Smooth muscle cell (in vitro differentiated cells): ENCODE measurements around the gene DNAJC30. TPM values are rescaled to one million over a fixed set of nuclear protein-coding genes. Genes with fewer than 3 reads are reported as not detected.
"Not testable (repeated sequence)": the region's sequence is repeated elsewhere in the genome, so short reads cannot be mapped to it uniquely, and the experiment has no call there.

ENCODE experiments used
- DNase-seq: peaks from one replicate; lab custom pipeline; 2025; ENCODE audit not compliant: unreplicated experiment; lab: John Stamatoyannopoulos, UW
- H2AFZ ChIP-seq: fragments of 200-600 bp; sonication (generic); 2 replicates; pipeline ENCODE4 v1.6.0; 2016; ENCODE audit warnings: antibody characterized with exemption, low read depth, mild to moderate bottlenecking
- H3F3A ChIP-seq: fragments of 200-600 bp; sonication (generic); 2 replicates; pipeline ENCODE4 v1.6.0; 2017; ENCODE audit warnings: antibody characterized with exemption, low read depth
- H3K27ac ChIP-seq: fragments of 200-600 bp; sonication (generic); 2 replicates; pipeline ENCODE4 v1.5.1; 2016; ENCODE audit warnings: low read depth, mild to moderate bottlenecking
- H3K27me3 ChIP-seq: fragments of 200-600 bp; sonication (generic); 2 replicates; pipeline ENCODE4 v1.6.1; 2016; ENCODE audit warnings: low read depth, mild to moderate bottlenecking
- H3K36me3 ChIP-seq: fragments of 200-600 bp; sonication (generic); 2 replicates; pipeline ENCODE4 v1.5.1; 2016; ENCODE audit warnings: low read depth
- H3K4me1 ChIP-seq: fragments of 200-600 bp; sonication (generic); 2 replicates; pipeline ENCODE4 v1.5.1; 2016; ENCODE audit warnings: low read depth
- H3K4me2 ChIP-seq: fragments of 200-600 bp; sonication (generic); 2 replicates; pipeline ENCODE4 v1.6.0; 2016; ENCODE audit warnings: mild to moderate bottlenecking
- H3K4me3 ChIP-seq: fragments of 200-600 bp; sonication (generic); 2 replicates; pipeline ENCODE4 v1.5.1; 2016; ENCODE audit warnings: mild to moderate bottlenecking
- H3K79me2 ChIP-seq: fragments of 200-600 bp; sonication (generic); 2 replicates; pipeline ENCODE4 v1.6.0; 2016; ENCODE audit warnings: low read depth, mild to moderate bottlenecking
- H3K9ac ChIP-seq: fragments of 200-600 bp; sonication (generic); 2 replicates; pipeline ENCODE4 v1.6.0; 2016; ENCODE audit warnings: low read depth
- H3K9me3 ChIP-seq: fragments of 200-600 bp; sonication (generic); replicated peaks from 2 replicates; pipeline ENCODE4 v1.5.1; 2016; ENCODE audit warnings: low read depth
- H4K20me1 ChIP-seq: fragments of 200-600 bp; sonication (generic); 2 replicates; pipeline ENCODE4 v1.6.0; 2016; ENCODE audit warnings: low read depth
- CTCF ChIP-seq: fragments of 200-600 bp; sonication (generic); IDR thresholded peaks from 2 replicates; pipeline ENCODE4 v1.5.1; 2017; ENCODE audit warnings: borderline replicate concordance, mild to moderate bottlenecking, antibody characterized with exemption; ENCODE audit not compliant: insufficient read depth, poor library complexity, severe bottlenecking
- WGBS: methylation state at CpG from one replicate; pipeline ENCODE4 v1.1.7; 2016; ENCODE audit warnings: low lambda C conversion rate; 5-methylcytosine and 5-hydroxymethylcytosine counted together
- polyA plus RNA-seq: library from polyadenylated mRNA; unstranded; fragments of >200 nt; fragmentation: Nextera tagmentation; extraction: Ambion mirVana; gene quantifications from 2 replicates; pipeline ENCODE4 v1.2.1, GENCODE V29; 2016
- total RNA-seq: library from RNA; depleted of rRNA; stranded (reverse); fragments of >200 nt; gene quantifications from 2 replicates; pipeline ENCODE4 v1.2.3, GENCODE V29; 2014

DNAJC30 gene
- total and polyA plus RNA-seq, 2 experiments from 2014 or later, result 1.2 to 4.6 TPM

DNA sequence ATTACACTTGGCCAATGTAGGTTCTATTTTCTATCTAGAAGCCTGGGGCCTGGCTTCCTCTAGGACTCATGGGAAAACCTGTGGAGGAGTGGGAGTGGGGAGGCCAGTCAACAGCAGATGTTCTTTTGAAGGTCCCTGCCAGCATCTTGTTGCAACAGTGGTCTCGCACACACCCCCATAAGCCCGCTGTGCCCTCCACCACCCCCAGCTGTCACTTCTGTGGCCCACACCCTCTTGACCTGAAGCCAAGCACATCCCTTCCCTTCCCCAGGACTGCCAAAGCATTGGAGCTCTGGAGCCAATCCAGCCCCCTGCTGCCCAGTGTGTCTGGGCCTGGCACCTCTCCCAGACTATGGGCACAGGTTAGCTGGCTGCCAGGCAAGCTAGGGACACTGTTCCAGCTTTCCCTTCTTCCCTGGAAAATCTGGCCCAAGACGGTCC, 38.1 kb upstream of the DNAJC30 start:
- Histone ChIP-seq H3K4me3 (no peak overlapping the region), H4K20me1 (peaks cover 22% of the 10 kb centered on the region), H3F3A (no peaks in the 10 kb centered on the region), H2AFZ (no peak overlapping the region), H3K79me2 (peaks cover 18% of the 10 kb centered on the region), H3K27ac (no peak overlapping the region), H3K4me2 (no peak overlapping the region), H3K9ac (no peak overlapping the region), H3K36me3 (no peaks in the 10 kb centered on the region), H3K4me1 (no peaks in the 10 kb centered on the region), H3K27me3 (no peaks in the 10 kb centered on the region), H3K9me3 (no peaks in the 10 kb centered on the region)
- TF ChIP-seq CTCF, result no peak
- WGBS, result 92% methylated on average over 3 of the region's 3 CpGs
- no peak for DNase-seq

DNA sequence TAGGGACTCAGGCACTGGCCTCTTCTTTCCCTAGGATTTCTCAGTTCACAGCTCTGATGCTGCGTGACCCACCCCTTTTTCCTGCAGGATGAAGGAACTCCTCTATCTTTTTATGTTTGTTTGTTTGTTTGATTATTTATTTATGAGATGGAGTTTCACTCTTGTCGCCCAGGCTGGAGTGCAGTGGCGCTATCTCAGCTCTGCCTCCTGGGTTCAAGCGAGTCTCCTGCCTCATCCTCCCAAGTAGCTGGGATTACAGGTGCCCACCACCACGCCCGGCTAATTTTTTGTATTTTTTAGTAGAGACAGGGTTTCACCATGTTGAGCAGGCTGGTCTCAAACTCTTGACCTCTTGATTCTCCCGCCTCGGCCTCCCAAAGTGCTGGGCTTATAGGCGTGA, 37.2 kb upstream of the DNAJC30 start:
- not testable (repeated sequence) for H3K27ac ChIP-seq, H2AFZ ChIP-seq, H3K4me3 ChIP-seq, H3K27me3 ChIP-seq, H3K9me3 ChIP-seq, H3K9ac ChIP-seq, H3F3A ChIP-seq, H3K36me3 ChIP-seq, DNase-seq, H3K4me1 ChIP-seq, H3K4me2 ChIP-seq
- H4K20me1 ChIP-seq, result peaks cover 30% of the 10 kb centered on the region
- 95% methylated on average over 9 of the region's 9 CpGs for WGBS
- peaks cover 21% of the 10 kb centered on the region for H3K79me2 ChIP-seq

- TF ChIP-seq CTCF, result no peak
- H3K4me2 ChIP-seq, result peak overlapping the region; percentile 84
- no peaks in the 10 kb centered on the region for H3K27me3 ChIP-seq
- no peak overlapping the region for H3K9ac ChIP-seq
- peaks cover 21% of the 10 kb centered on the region for H3K79me2 ChIP-seq
- peaks cover 36% of the 10 kb centered on the region for H4K20me1 ChIP-seq
- no peaks in the 10 kb centered on the region for H3K36me3 ChIP-seq
- no peaks in the 10 kb centered on the region for H3K9me3 ChIP-seq
- peaks cover 2% of the 10 kb centered on the region for H3F3A ChIP-seq
- no peak for DNase-seq
- no peak overlapping the region for H3K27ac ChIP-seq
- H3K4me3 ChIP-seq, result peak overlapping the region; percentile 48
- H2AFZ ChIP-seq, result no peak overlapping the region
- WGBS, result 9% methylated on average over 16 of the region's 16 CpGs
- H3K4me1 ChIP-seq, result no peaks in the 10 kb centered on the region
Observed at GRCh38 chr7:73719806-73720169, 36.5 kb upstream of the DNAJC30 start.

DNA sequence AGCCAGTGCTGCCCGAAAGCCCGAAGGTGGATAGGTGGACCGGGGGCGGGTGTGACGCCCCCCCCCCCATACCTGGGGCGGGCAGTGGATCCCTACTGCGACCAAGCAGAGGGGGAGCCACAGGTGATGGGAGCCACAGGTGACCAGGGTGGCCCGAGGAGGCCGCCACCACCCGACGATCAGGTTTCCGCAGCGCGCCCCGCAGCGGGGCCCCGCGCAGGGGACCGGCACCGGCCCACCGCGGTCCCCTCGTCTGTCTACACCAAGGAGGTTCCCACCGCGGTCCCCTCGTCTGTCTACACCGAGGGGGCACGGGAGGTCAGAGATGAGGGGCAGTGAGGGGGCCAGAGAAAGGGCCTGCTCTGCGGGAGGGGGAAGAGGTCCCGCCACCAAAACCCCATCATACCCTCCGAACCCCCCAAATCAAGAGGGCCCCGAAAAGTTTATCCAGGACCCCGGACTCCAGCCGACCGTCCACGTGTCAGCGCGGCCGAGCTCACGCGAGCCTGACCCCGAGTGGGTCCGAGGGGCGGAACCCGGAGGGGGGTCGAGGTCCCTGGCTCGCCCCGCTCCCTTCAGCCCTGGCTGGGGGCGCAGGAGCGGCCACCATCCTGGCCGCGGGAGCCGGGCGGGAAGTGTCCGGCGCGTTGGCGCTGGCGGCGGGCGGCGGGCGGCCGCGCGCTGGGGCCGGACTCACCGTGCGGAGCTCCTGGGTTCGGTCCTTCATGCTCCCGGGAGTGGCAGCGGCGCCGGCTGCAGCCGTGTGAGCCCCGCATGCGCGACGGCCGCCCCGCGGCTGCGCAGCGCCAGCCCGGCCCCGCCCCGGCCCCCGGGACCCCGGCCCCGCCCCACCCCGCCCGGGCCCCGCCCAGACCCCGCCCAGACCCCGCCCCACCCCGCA, 35.9 kb upstream of the DNAJC30 start, which contains the start of gene STX1A:
Gene STX1A (minus strand): TSS at position 765 of the 901 bp plus-strand sequence. CDS start 38 bp downstream, at position 727.
- Histone ChIP-seq H3K36me3 (no peaks in the 10 kb centered on the region), H3K4me2 (peak within 1 kb of the TSS; percentile 90), H3K4me3 (peak within 1 kb of the TSS; percentile 77), H3F3A (peaks cover 4% of the 10 kb centered on the region), H3K27ac (no peak within 1 kb of the TSS), H3K9ac (peak within 1 kb of the TSS; percentile 78), H2AFZ (no peak within 1 kb of the TSS), H3K79me2 (peaks cover 21% of the 10 kb centered on the region), H4K20me1 (peaks cover 43% of the 10 kb centered on the region), H3K27me3 (no peaks in the 10 kb centered on the region), H3K4me1 (no peaks in the 10 kb centered on the region), H3K9me3 (no peaks in the 10 kb centered on the region)
- DNase-seq, result peak; percentile 45
- 3% methylated on average over 77 of the region's 96 CpGs for WGBS
- TF ChIP-seq CTCF, result no peak
